ENCODE data around the gene PLIN1.

Gene PLIN1, protein sequence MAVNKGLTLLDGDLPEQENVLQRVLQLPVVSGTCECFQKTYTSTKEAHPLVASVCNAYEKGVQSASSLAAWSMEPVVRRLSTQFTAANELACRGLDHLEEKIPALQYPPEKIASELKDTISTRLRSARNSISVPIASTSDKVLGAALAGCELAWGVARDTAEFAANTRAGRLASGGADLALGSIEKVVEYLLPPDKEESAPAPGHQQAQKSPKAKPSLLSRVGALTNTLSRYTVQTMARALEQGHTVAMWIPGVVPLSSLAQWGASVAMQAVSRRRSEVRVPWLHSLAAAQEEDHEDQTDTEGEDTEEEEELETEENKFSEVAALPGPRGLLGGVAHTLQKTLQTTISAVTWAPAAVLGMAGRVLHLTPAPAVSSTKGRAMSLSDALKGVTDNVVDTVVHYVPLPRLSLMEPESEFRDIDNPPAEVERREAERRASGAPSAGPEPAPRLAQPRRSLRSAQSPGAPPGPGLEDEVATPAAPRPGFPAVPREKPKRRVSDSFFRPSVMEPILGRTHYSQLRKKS

DNA sequence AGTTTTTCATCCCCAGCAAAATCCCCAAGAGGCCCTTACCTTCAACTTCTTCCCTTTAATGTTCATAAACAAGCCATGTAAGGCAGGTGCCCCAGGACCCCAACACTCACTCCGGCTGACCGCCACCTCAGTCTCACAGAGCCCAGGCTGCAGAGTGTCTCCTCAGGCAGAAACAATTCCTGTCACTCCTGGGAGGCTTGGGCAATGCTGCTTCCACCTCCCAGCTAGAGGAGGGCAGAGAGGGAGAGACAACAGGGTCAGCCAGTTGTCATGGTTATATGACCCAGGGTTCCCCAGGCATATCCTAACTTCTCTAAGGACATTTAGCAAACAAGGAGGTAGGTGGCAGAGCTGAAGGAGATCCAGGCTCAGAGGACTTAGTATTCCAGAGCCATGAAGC, at the start of gene PLIN1:
TSS of gene PLIN1 (minus strand) at position 156 of the 400 bp plus-strand sequence. CDS start 1,878 bp downstream, outside the sequence.
- no peak within 1 kb of the TSS for H3K4me3 ChIP-seq (ENCODE audit: control insufficient read depth, low read depth, low read length)
- TF ChIP-seq, protein P1, sequence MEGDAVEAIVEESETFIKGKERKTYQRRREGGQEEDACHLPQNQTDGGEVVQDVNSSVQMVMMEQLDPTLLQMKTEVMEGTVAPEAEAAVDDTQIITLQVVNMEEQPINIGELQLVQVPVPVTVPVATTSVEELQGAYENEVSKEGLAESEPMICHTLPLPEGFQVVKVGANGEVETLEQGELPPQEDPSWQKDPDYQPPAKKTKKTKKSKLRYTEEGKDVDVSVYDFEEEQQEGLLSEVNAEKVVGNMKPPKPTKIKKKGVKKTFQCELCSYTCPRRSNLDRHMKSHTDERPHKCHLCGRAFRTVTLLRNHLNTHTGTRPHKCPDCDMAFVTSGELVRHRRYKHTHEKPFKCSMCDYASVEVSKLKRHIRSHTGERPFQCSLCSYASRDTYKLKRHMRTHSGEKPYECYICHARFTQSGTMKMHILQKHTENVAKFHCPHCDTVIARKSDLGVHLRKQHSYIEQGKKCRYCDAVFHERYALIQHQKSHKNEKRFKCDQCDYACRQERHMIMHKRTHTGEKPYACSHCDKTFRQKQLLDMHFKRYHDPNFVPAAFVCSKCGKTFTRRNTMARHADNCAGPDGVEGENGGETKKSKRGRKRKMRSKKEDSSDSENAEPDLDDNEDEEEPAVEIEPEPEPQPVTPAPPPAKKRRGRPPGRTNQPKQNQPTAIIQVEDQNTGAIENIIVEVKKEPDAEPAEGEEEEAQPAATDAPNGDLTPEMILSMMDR (IDR thresholded peaks at IDR 0.05; ENCODE audit: control insufficient read depth, insufficient read depth, low read depth, low read length, missing control alignments): no peak
- DNase-seq (ENCODE audit: low read depth): no peak

DNA sequence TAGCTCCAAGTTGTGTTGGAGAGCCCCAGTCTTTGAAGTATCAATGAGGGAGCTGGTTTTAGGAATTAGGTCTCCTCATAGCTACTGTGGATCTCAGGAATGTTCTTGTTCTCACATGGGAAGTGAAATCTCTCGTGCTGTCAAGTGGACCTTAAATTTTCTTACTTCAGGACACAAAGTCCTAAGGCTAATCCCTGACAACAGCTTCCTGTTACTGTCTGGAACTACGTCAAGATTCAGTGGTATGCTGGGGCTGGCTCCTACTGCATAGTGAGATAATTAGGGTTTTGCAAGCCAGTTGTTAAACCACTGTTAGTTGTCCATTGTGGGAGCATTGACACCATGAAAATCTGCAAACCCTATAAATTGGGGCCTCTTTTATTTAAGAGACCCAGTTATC, 49.1 kb upstream of the PLIN1 start:
- TF ChIP-seq, protein P1 (IDR thresholded peaks at IDR 0.05; ENCODE audit: control insufficient read depth, insufficient read depth, low read depth, low read length, missing control alignments): no peak
- no peak for DNase-seq (ENCODE audit: low read depth)

DNA sequence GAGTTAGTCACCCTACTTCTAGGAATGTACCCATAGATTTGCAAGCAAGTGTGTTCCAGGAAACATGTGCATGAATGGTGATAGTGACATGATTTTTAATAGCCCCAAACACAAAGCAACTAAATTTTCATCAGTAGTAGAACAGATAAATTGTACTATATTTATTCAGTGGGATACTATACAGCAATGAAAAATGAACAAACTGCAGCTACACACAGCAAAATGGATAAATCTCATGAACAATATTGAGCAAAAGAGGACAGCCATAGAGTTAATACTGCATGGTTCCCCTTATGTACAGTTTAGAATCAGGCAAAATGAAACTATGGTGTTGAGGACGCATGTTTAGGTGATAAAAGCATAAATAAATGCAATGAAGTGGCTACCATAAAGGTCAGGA, 45.9 kb upstream of the PLIN1 start:
- H3K4me3 ChIP-seq (ENCODE audit: control insufficient read depth, low read depth, low read length): no peak overlapping the region
- TF ChIP-seq, protein P1 (IDR thresholded peaks at IDR 0.05; ENCODE audit: control insufficient read depth, insufficient read depth, low read depth, low read length, missing control alignments): no peak
- no peak for DNase-seq (ENCODE audit: low read depth)

More for the DNA sequence above, 49.1 kb upstream of the PLIN1 start:
- H3K4me3 ChIP-seq (ENCODE audit: control insufficient read depth, low read depth, low read length): no peak overlapping the region

DNA sequence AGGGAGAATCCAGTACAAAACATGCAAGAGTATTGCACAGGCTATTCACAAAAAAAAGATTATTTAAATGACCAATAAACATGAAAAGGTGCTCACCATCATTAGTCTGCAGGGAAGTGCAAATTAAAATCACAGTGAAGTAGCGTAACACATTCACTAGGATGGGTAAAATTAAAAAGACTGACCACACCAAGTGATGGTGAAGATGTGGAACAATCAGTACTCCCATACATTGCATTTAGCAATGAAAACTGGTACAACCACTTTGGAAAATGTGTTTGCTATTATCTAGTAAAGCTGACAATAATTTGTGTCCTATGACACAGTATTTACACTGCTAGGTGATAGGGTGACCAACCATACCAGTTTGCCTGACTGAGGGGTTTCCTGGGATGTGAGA, 45.5 kb upstream of the PLIN1 start:
- TF ChIP-seq, protein P1 (IDR thresholded peaks at IDR 0.05; ENCODE audit: control insufficient read depth, insufficient read depth, low read depth, low read length, missing control alignments): no peak
- no peak overlapping the region for H3K4me3 ChIP-seq (ENCODE audit: control insufficient read depth, low read depth, low read length)
- no peak for DNase-seq (ENCODE audit: low read depth)

DNA sequence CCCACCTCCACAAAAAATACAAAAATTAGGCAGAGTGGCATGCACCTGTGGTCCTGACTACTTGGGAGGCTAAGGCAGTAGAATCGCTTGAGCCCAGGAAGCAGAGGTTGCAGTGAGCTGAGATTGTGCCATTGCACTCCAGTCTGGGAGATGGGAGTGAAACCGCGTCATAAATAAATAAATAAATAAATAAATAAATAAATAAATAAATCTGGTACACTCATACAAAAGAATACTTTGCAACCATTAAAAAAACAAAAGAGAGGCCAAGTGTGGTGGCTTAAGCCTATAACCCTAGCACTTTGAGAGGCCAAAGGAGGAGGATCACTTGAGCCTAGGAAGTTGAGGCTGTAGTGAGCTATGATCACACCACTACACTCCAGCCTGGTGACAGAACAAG, 43.9 kb upstream of the PLIN1 start:
- no peak overlapping the region for H3K4me3 ChIP-seq (ENCODE audit: control insufficient read depth, low read depth, low read length)
- no peak for DNase-seq (ENCODE audit: low read depth)
- TF ChIP-seq, protein P1 (IDR thresholded peaks at IDR 0.05; ENCODE audit: control insufficient read depth, insufficient read depth, low read depth, low read length, missing control alignments): no peak

DNA sequence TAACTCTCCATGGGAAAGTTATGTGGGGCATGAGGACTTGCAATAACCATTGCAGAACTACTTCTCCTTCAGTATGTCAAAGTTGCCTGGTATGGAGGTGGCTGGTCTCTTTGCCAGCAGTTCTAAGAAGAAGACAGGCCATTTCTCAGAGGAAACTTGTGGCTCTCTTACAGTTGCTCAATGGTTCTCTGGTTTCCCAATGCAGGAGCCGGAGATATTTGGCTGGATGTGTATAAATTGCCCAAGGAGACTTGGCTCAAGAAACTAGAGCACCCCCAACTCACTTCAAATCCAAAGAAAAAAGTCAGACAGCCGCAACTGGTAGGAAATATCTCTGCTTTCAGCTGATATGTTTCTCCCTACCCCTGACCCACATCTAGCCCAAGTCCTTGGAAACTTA, 35.6 kb upstream of the PLIN1 start:
- no peak overlapping the region for H3K4me3 ChIP-seq (ENCODE audit: control insufficient read depth, low read depth, low read length)
- DNase-seq (ENCODE audit: low read depth): no peak
- TF ChIP-seq, protein P1 (IDR thresholded peaks at IDR 0.05; ENCODE audit: control insufficient read depth, insufficient read depth, low read depth, low read length, missing control alignments): no peak

Measured in AG09309 (cell line).